ENCODE measurements around the gene FMO3.

- no peak for TF ChIP-seq CTCF (conservative IDR thresholded peaks at IDR 0.05)
- no peak for TF ChIP-seq EZH2 (IDR thresholded peaks at IDR 0.05; ENCODE audit: low read depth)
Measured at GRCh38 chr1:171113382-171113781, 22.7 kb downstream of the FMO3 start.
